IMR-90 (cell line): ENCODE data around the gene DYSF. TPM values are rescaled to one million over a fixed set of nuclear protein-coding genes. Genes with fewer than 3 reads are reported as not detected.

ENCODE experiments used
- ATAC-seq: fragments of 200-7000 bp; cut with Tn5 transposase; 2 replicates; pipeline ENCODE4 v1.9.1; 2020; ENCODE audit warnings: low read depth, mild to moderate bottlenecking, moderate library complexity
- BruUV-seq: library from RNA; stranded (reverse); fragments of 400-500 nt; replicated peaks from 2 replicates; lab custom pipeline; 2021; lab: Mats Ljungman, UMichigan
- CTCF ChIA-PET: fragments of 300-600 bp; formaldehyde crosslinking; extraction: SDS; loops from one replicate; lab custom pipeline; 2021; ENCODE audit warnings: antibody characterized with exemption; lab: Yijun Ruan, JAX
- POLR2A ChIA-PET: fragments of 300-600 bp; sonication (Branson Sonifier 250); formaldehyde crosslinking; loops from one replicate; lab custom pipeline; 2022; ENCODE audit warnings: antibody characterized with exemption; ENCODE audit not compliant: unreplicated experiment; lab: Charles Lee
- DNase-seq: peaks from one replicate; pipeline ENCODE4 v3.0.0; 2013
- H2AFZ ChIP-seq: replicated peaks from 2 replicates; pipeline ENCODE3; 2013; ENCODE audit warnings: low read length, mild to moderate bottlenecking; ENCODE audit not compliant: poor library complexity
- H2AK5ac ChIP-seq: 2 replicates; pipeline ENCODE4 v1.6.1; 2013; ENCODE audit warnings: low read depth, low read length, inconsistent platforms
- H2AK9ac ChIP-seq: replicated peaks from 2 replicates; pipeline ENCODE3; 2013; ENCODE audit warnings: mild to moderate bottlenecking, low read depth, low read length, moderate library complexity; ENCODE audit not compliant: poor library complexity
- H2BK120ac ChIP-seq: 2 replicates; pipeline ENCODE4 v1.6.1; 2013; ENCODE audit warnings: low read depth, low read length, inconsistent platforms
- H2BK15ac ChIP-seq: 3 replicates; pipeline ENCODE4 v1.6.1; 2013; ENCODE audit warnings: low read depth, low read length, inconsistent platforms
- H2BK20ac ChIP-seq: 2 replicates; pipeline ENCODE4 v1.6.1; 2013; ENCODE audit warnings: low read depth, mild to moderate bottlenecking, inconsistent platforms, low read length, moderate library complexity
- H2BK5ac ChIP-seq: 2 replicates; pipeline ENCODE4 v1.6.1; 2013; ENCODE audit warnings: mild to moderate bottlenecking, low read depth, low read length, inconsistent platforms; ENCODE audit not compliant: poor library complexity, severe bottlenecking
- H3K14ac ChIP-seq: replicated peaks from 2 replicates; pipeline ENCODE4 v1.6.1; 2013; ENCODE audit warnings: low read depth, low read length, inconsistent platforms
- H3K18ac ChIP-seq: 2 replicates; pipeline ENCODE4 v1.6.1; 2013; ENCODE audit warnings: low read depth, low read length, control low read depth
- H3K23ac ChIP-seq: 2 replicates; pipeline ENCODE4 v1.6.1; 2013; ENCODE audit warnings: low read depth, low read length, inconsistent platforms
- H3K27ac ChIP-seq: 2 replicates; pipeline ENCODE4 v1.5.1; 2013; ENCODE audit warnings: mild to moderate bottlenecking, control low read depth, low read length; ENCODE audit not compliant: insufficient read depth
- H3K27me3 ChIP-seq: 2 replicates; pipeline ENCODE4 v1.6.1; 2013; ENCODE audit warnings: low read length; ENCODE audit not compliant: control insufficient read depth, insufficient read depth
- H3K36me3 ChIP-seq: 2 replicates; pipeline ENCODE4 v1.6.1; 2013; ENCODE audit warnings: low read length, mixed read lengths; ENCODE audit not compliant: control insufficient read depth, insufficient read depth
- H3K4ac ChIP-seq: 2 replicates; pipeline ENCODE4 v1.6.1; 2013; ENCODE audit warnings: low read depth, low read length, inconsistent platforms
- H3K4me1 ChIP-seq: 2 replicates; pipeline ENCODE4 v1.6.1; 2013; ENCODE audit warnings: low read length, mixed read lengths; ENCODE audit not compliant: control insufficient read depth, insufficient read depth
- H3K4me2 ChIP-seq: 2 replicates; pipeline ENCODE4 v1.6.1; 2013; ENCODE audit warnings: low read depth, mild to moderate bottlenecking, control low read depth, low read length, moderate library complexity
- H3K4me3 ChIP-seq: 2 replicates; pipeline ENCODE4 v1.5.1; 2013; ENCODE audit warnings: low read depth, mild to moderate bottlenecking, control low read depth, low read length, moderate library complexity; ENCODE audit not compliant: insufficient read depth
- H3K56ac ChIP-seq: 2 replicates; pipeline ENCODE4 v1.6.1; 2013; ENCODE audit warnings: low read length, inconsistent platforms; ENCODE audit not compliant: insufficient read depth; ENCODE audit errors: extremely low read depth
- H3K79me1 ChIP-seq, 2 experiments: 2 replicates each; pipeline ENCODE4 v1.6.1; 2013; ENCODE audit warnings: low read length in 2 of 2, inconsistent platforms in 1 of 2, low read depth in 1 of 2
- H3K9ac ChIP-seq: 2 replicates; pipeline ENCODE4 v1.6.1; 2013; ENCODE audit warnings: low read depth, low read length, control low read depth
- H3K9me1 ChIP-seq: 2 replicates; pipeline ENCODE4 v1.6.1; 2013; ENCODE audit warnings: low read length, inconsistent platforms; ENCODE audit not compliant: insufficient read depth
- H3K9me3 ChIP-seq: 2 replicates; pipeline ENCODE4 v1.6.1; 2013; ENCODE audit warnings: low read length; ENCODE audit not compliant: control insufficient read depth, insufficient read depth
- H4K20me1 ChIP-seq: 2 replicates; pipeline ENCODE4 v1.6.1; 2013; ENCODE audit warnings: low read length, inconsistent platforms; ENCODE audit not compliant: insufficient read depth
- H4K5ac ChIP-seq: 2 replicates; pipeline ENCODE4 v1.6.1; 2013; ENCODE audit warnings: mild to moderate bottlenecking, low read depth, low read length, control low read depth
- H4K8ac ChIP-seq, 2 experiments: 2 replicates each; pipeline ENCODE4 v1.6.1; 2013; ENCODE audit warnings: low read depth in 2 of 2, low read length in 2 of 2, control low read depth in 1 of 2, inconsistent platforms in 1 of 2
- H4K91ac ChIP-seq: 2 replicates; pipeline ENCODE4 v1.6.1; 2013; ENCODE audit warnings: low read depth, low read length, inconsistent platforms; ENCODE audit not compliant: insufficient read depth
- BHLHE40 ChIP-seq: fragments of 150-350 bp; IDR thresholded peaks from 2 replicates; pipeline ENCODE4 v1.6.1; 2016; ENCODE audit warnings: mild to moderate bottlenecking, low read depth, low read length
- CEBPB ChIP-seq: IDR thresholded peaks from 2 replicates; pipeline ENCODE4 v1.6.1; 2012; ENCODE audit warnings: low read depth, low read length, improper control_type of control experiment
- CHD1 ChIP-seq: IDR thresholded peaks from 2 replicates; pipeline ENCODE4 v1.6.1; 2012; ENCODE audit warnings: low read depth, low read length, improper control_type of control experiment
- CTCF ChIP-seq: conservative IDR thresholded peaks from 2 replicates; pipeline ENCODE4 v1.5.1; 2012; ENCODE audit warnings: mild to moderate bottlenecking, low read depth, low read length, improper control_type of control experiment
- ELK1 ChIP-seq: fragments of 150-350 bp; IDR thresholded peaks from 2 replicates; pipeline ENCODE4 v1.6.1; 2016; ENCODE audit warnings: low read depth, mild to moderate bottlenecking, low read length, moderate library complexity, borderline replicate concordance
- FOS ChIP-seq: fragments of 150-350 bp; IDR thresholded peaks from 2 replicates; pipeline ENCODE4 v1.6.1; 2016; ENCODE audit warnings: low read depth, low read length
- MAFK ChIP-seq: IDR thresholded peaks from 2 replicates; pipeline ENCODE4 v1.6.1; 2012; ENCODE audit warnings: low read depth, low read length, improper control_type of control experiment
- MAZ ChIP-seq: IDR thresholded peaks from 2 replicates; pipeline ENCODE4 v1.6.1; 2012; ENCODE audit warnings: low read depth, mild to moderate bottlenecking, low read length, improper control_type of control experiment, moderate library complexity, borderline replicate concordance
- MXI1 ChIP-seq: IDR thresholded peaks from 2 replicates; pipeline ENCODE4 v1.6.1; 2012; ENCODE audit warnings: low read depth, mild to moderate bottlenecking, low read length, moderate library complexity, borderline replicate concordance
- NFE2L2 ChIP-seq: fragments of 150-350 bp; IDR thresholded peaks from 2 replicates; pipeline ENCODE4 v1.6.1; 2016; ENCODE audit warnings: low read depth, mild to moderate bottlenecking, low read length
- POLR2A ChIP-seq: IDR thresholded peaks from 2 replicates; pipeline ENCODE4 v1.6.1; 2012; ENCODE audit warnings: mild to moderate bottlenecking, low read depth, low read length
- RAD21 ChIP-seq: IDR thresholded peaks from 2 replicates; pipeline ENCODE4 v1.6.1; 2012; ENCODE audit warnings: low read length, improper control_type of control experiment
- RCOR1 ChIP-seq: IDR thresholded peaks from 2 replicates; pipeline ENCODE4 v1.6.1; 2012; ENCODE audit warnings: mild to moderate bottlenecking, low read length, improper control_type of control experiment; ENCODE audit not compliant: insufficient replicate concordance
- RFX5 ChIP-seq: IDR thresholded peaks from 2 replicates; pipeline ENCODE4 v1.8.0; 2012; ENCODE audit warnings: low read depth, mild to moderate bottlenecking, low read length, moderate library complexity
- SMC3 ChIP-seq: fragments of 150-350 bp; IDR thresholded peaks from 2 replicates; pipeline ENCODE4 v1.6.1; 2016; ENCODE audit warnings: low read depth, mild to moderate bottlenecking, antibody characterized with exemption, low read length, moderate library complexity
- USF2 ChIP-seq: fragments of 150-350 bp; IDR thresholded peaks from 2 replicates; pipeline ENCODE4 v1.6.1; 2017; ENCODE audit warnings: mild to moderate bottlenecking, antibody characterized with exemption, low read length, low read depth
- WGBS, 2 experiments: methylation state at CpG; one replicate each; pipeline versions ENCODE4 v1.1.5 to v1.1.7; 2013; ENCODE audit warnings: missing lambda C conversion rate in 2 of 2; ENCODE audit not compliant: insufficient read length in 1 of 2; ENCODE audit errors: extremely low coverage in 2 of 2; 5-methylcytosine and 5-hydroxymethylcytosine counted together
- dilution Hi-C: fragments of 300-500 bp; cut with HindIII; formaldehyde crosslinking; loops from one replicate; pipeline ENCODE4 v1.14.3; 2018; ENCODE audit warnings: low sequenced_read_pairs; ENCODE audit not compliant: unreplicated experiment
- in situ Hi-C: fragments of 300-500 bp; cut with MboI; formaldehyde crosslinking; loops from 3 replicates; pipeline ENCODE4 v1.14.3; 2019; ENCODE audit warnings: low sequenced_read_pairs, inconsistent platforms, mixed read lengths
- intact Hi-C: fragments of 100-400 bp; cut with micrococcal nuclease; formaldehyde crosslinking; loops from 2 replicates; pipeline ENCODE4 v1.10.0; 2022
- polyA plus RNA-seq, 3 experiments: library from polyadenylated mRNA; depleted of rRNA; stranded (reverse); fragments of >200 nt; gene quantifications; 2 replicates each; pipeline ENCODE4 v1.2.3, GENCODE V29; 2012; ENCODE audit warnings: low replicate concordance in 1 of 3
- total RNA-seq: library from RNA; depleted of rRNA; stranded (reverse); fragments of >200 nt; gene quantifications from 2 replicates; pipeline ENCODE4 v1.2.3, GENCODE V29; 2012

Gene DYSF
- total and polyA plus RNA-seq, 2 of the 4 experiments (the other 2 are of a cell fraction), result 0.09 to 0.18 TPM

GRCh38 chr2:71675296-71675695, 221.9 kb downstream of the DYSF start:
- H3K36me3 ChIP-seq, result no peaks in the 10 kb centered on the region
- no peaks in the 10 kb centered on the region for H3K9me3 ChIP-seq
- no peak overlapping the region for H2BK15ac ChIP-seq
- ChIA-PET CTCF (no interaction called here), POLR2A (no interaction called here)
- in situ Hi-C loops, result no loop called here
- no peak overlapping the region for H2AFZ ChIP-seq
- H4K20me1 ChIP-seq, result no peaks in the 10 kb centered on the region
- no peak overlapping the region for H2BK5ac ChIP-seq
- H3K27me3 ChIP-seq, result peaks cover 10% of the 10 kb centered on the region
- no peaks in the 10 kb centered on the region for H3K9me1 ChIP-seq
- no peak overlapping the region for H3K9ac ChIP-seq
- ATAC-seq (no peak), DNase-seq (no peak)
- intact Hi-C loops, result no loop called here
- H4K8ac ChIP-seq, result no peak overlapping the region
- dilution Hi-C loops, result no loop called here
- TF ChIP-seq SMC3, result no peak
- no peak for TF ChIP-seq NFE2L2
- TF ChIP-seq CHD1, result no peak
- no peak for TF ChIP-seq USF2
- TF ChIP-seq ELK1, result no peak
- no peak for TF ChIP-seq CTCF
- TF ChIP-seq RAD21, result no peak
- no peak for TF ChIP-seq RFX5
- TF ChIP-seq RCOR1, result no peak
- no peak for TF ChIP-seq MAFK
- no peak for TF ChIP-seq MXI1
- TF ChIP-seq FOS, result no peak
- TF ChIP-seq MAZ, result no peak
- TF ChIP-seq BHLHE40, result no peak
- TF ChIP-seq POLR2A, result no peak
- no peak for TF ChIP-seq CEBPB
- no peak overlapping the region for H2AK9ac ChIP-seq
- H2AK5ac ChIP-seq, result no peak overlapping the region
- H3K23ac ChIP-seq, result no peak overlapping the region
- no peaks in the 10 kb centered on the region for H3K79me1 ChIP-seq
- no peak overlapping the region for H4K91ac ChIP-seq
- H3K4me3 ChIP-seq, result no peak overlapping the region
- 0% methylated on average over 1 of the region's 9 CpGs; no CpG with 5 or more reads in 1 of the 2 experiments for WGBS, 2 experiments
- H2BK20ac ChIP-seq, result no peak overlapping the region
- no peak overlapping the region for H4K5ac ChIP-seq
- no peak overlapping the region for H3K14ac ChIP-seq
- no peak overlapping the region for H3K4me2 ChIP-seq
- no peak overlapping the region for H3K4ac ChIP-seq
- no peak overlapping the region for H3K18ac ChIP-seq
- BruUV-seq, result no TSS peak
- H3K4me1 ChIP-seq, result no peaks in the 10 kb centered on the region
- H3K56ac ChIP-seq, result no peak overlapping the region
- no peak overlapping the region for H3K27ac ChIP-seq
- no peak overlapping the region for H2BK120ac ChIP-seq
